GM23338 (cell line): ENCODE measurements around the gene FCHSD2. TPM values are rescaled to one million over a fixed set of nuclear protein-coding genes. Genes with fewer than 3 reads are reported as not detected.

Source experiments
- ATAC-seq: fragments of 200-7000 bp; cut with Tn5 transposase; 3 replicates; pipeline ENCODE4 v1.9.1; 2020
- DNase-seq: peaks from one replicate; pipeline ENCODE4 v3.0.0-alpha.2; 2015; ENCODE audit warnings: low spot score
- H2AFZ ChIP-seq: fragments of 200-600 bp; sonication (generic); 2 replicates; pipeline ENCODE4 v1.8.0; 2016; ENCODE audit warnings: antibody characterized with exemption, mild to moderate bottlenecking, moderate library complexity
- H3F3A ChIP-seq: fragments of 200-600 bp; sonication (generic); replicated peaks from 2 replicates; pipeline ENCODE4 v1.8.0; 2017; ENCODE audit warnings: antibody characterized with exemption, mixed run types, low read depth
- H3K27ac ChIP-seq: fragments of 200-600 bp; sonication (generic); 2 replicates; pipeline ENCODE4 v1.6.1; 2016; ENCODE audit warnings: low read depth
- H3K27me3 ChIP-seq: fragments of 200-600 bp; sonication (generic); 2 replicates; pipeline ENCODE4 v1.8.0; 2016; ENCODE audit warnings: mild to moderate bottlenecking, mixed run types, moderate library complexity; ENCODE audit not compliant: insufficient read depth
- H3K36me3 ChIP-seq: fragments of 200-600 bp; sonication (generic); 2 replicates; pipeline ENCODE4 v1.8.0; 2016; ENCODE audit warnings: mild to moderate bottlenecking; ENCODE audit not compliant: insufficient read depth
- H3K4me1 ChIP-seq: fragments of 200-600 bp; sonication (generic); 2 replicates; pipeline ENCODE4 v1.8.0; 2016; ENCODE audit warnings: mild to moderate bottlenecking, moderate library complexity; ENCODE audit not compliant: insufficient read depth
- H3K4me2 ChIP-seq: fragments of 200-600 bp; sonication (generic); 2 replicates; pipeline ENCODE4 v1.7.1; 2017; ENCODE audit warnings: mixed run types
- H3K4me3 ChIP-seq: fragments of 200-600 bp; sonication (generic); 2 replicates; pipeline ENCODE4 v1.6.1; 2016; ENCODE audit warnings: mixed run types
- H3K79me2 ChIP-seq: fragments of 200-600 bp; sonication (generic); replicated peaks from 2 replicates; pipeline ENCODE4 v1.8.0; 2017; ENCODE audit warnings: mild to moderate bottlenecking; ENCODE audit not compliant: insufficient read depth
- H3K9me2 ChIP-seq: fragments of 200-600 bp; sonication (generic); 2 replicates; pipeline ENCODE4 v1.8.0; 2017; ENCODE audit not compliant: insufficient read depth
- H4K20me1 ChIP-seq: fragments of 200-600 bp; sonication (generic); replicated peaks from 2 replicates; pipeline ENCODE4 v1.8.0; 2017; ENCODE audit warnings: mild to moderate bottlenecking; ENCODE audit not compliant: insufficient read depth
- H3K27ac Mint-ChIP-seq: 2 replicates; pipeline ENCODE4 v1.8.0; 2020; ENCODE audit warnings: inconsistent platforms, mild to moderate bottlenecking, moderate library complexity, mixed read lengths
- H3K27me3 Mint-ChIP-seq: 3 replicates; pipeline ENCODE4 v1.8.0; 2022; ENCODE audit warnings: low read depth, mild to moderate bottlenecking, moderate library complexity, mixed read lengths, inconsistent platforms; ENCODE audit not compliant: insufficient read depth, poor library complexity
- H3K36me3 Mint-ChIP-seq: 3 replicates; pipeline ENCODE4 v1.8.0; 2021; ENCODE audit warnings: low read depth, mild to moderate bottlenecking, inconsistent platforms, moderate library complexity, mixed read lengths
- H3K4me1 Mint-ChIP-seq: 3 replicates; pipeline ENCODE4 v1.8.0; 2020; ENCODE audit warnings: mild to moderate bottlenecking, inconsistent platforms, mixed read lengths
- H3K4me3 Mint-ChIP-seq: 3 replicates; pipeline ENCODE4 v1.8.0; 2021; ENCODE audit warnings: moderate library complexity, mild to moderate bottlenecking, inconsistent platforms, mixed read lengths
- H3K9me3 Mint-ChIP-seq: 3 replicates; pipeline ENCODE4 v1.8.0; 2020; ENCODE audit warnings: moderate library complexity, mild to moderate bottlenecking, inconsistent platforms, mixed read lengths
- CREB1 ChIP-seq: fragments of 250-450 bp; sonication (Bioruptor Pico); IDR thresholded peaks from 2 replicates; pipeline ENCODE4 v1.5.0; 2020; ENCODE audit warnings: low read depth, mild to moderate bottlenecking, moderate library complexity
- CTCF ChIP-seq, 2 experiments: fragments of 200-600 bp in 1 of 2; sonication (generic) in 1 of 2; conservative IDR thresholded peaks; 2 replicates each; pipeline versions ENCODE4 v1.5.1 to v1.6.1; 2016 to 2017; ENCODE audit warnings: antibody characterized with exemption in 2 of 2, low read depth in 2 of 2, mild to moderate bottlenecking in 2 of 2, moderate library complexity in 1 of 2
- POLR2AphosphoS5 ChIP-seq: IDR thresholded peaks from 2 replicates; pipeline ENCODE4 v1.6.1; 2016; ENCODE audit warnings: antibody characterized with exemption, low read depth
- ZNF114 ChIP-seq: fragments of 250-450 bp; sonication (Bioruptor Pico); IDR thresholded peaks from 2 replicates; pipeline ENCODE4 v1.5.0; 2020; ENCODE audit warnings: mild to moderate bottlenecking, moderate library complexity
- ZNF331 ChIP-seq: fragments of 250-450 bp; sonication (Bioruptor Pico); IDR thresholded peaks from 2 replicates; pipeline ENCODE4 v1.5.0; 2020; ENCODE audit warnings: low read depth, mild to moderate bottlenecking, moderate library complexity
- polyA plus RNA-seq: library from polyadenylated mRNA; unstranded; fragments of >200 nt; fragmentation: Nextera tagmentation; extraction: Ambion mirVana; gene quantifications from 2 replicates; pipeline ENCODE4 v1.2.1, GENCODE V29; 2016
- total RNA-seq: library from RNA; depleted of rRNA; stranded (reverse); fragments of >200 nt; shearing (Covaris generic); gene quantifications from 2 replicates; pipeline ENCODE4 v1.2.3, GENCODE V29; 2014
- TF ChIP-seq, protein P1 (sequence below): IDR thresholded peaks from one replicate; pipeline ENCODE4 v1.6.1; 2018; ENCODE audit warnings: antibody characterized with exemption; ENCODE audit not compliant: unreplicated experiment
- TF ChIP-seq, protein P2 (sequence below): IDR thresholded peaks from 2 replicates; pipeline ENCODE4 v1.6.1; 2016; ENCODE audit warnings: antibody characterized with exemption

The FCHSD2 gene
- total and polyA plus RNA-seq, 2 experiments from 2014 or later, result 3.6 to 5.2 TPM

DNA sequence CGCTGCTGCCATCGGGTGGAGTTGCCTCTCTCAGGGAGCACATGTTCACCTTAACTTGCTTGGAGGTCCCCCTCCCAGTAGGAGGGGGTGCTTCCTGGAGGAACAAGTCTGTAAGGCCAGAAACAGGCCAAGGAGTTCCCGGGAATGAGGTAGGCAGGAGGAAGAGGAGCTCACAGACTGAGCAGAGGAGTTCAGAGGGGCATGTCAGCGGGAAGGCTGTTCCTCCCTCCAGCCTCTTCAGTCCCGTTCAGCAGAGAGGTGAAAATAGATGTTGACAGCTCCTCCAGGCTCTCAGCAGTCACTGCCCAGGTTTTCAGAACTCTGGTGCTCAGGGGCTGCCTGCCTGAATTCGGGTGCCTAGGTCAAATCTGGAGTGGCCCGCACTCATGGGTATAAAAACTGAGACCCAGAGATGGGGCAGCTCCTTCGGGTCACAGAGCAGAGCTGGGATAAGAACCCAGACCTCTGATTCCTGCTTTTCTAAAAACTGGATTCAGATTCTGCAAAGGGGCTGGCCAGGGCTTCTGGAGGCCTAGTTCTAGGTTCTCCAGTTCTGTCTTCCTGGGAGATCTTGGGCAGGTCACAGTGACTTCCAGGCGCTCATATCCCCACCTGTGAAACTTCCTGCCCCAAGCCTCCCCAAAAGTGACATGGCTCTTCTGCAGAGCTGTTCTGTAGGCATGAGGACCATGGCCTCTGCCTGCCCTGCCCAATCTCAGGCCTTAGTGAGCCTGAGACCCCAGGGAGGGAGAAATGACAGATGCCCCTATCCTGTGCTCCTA is 309.6 kb downstream of the FCHSD2 start:
- Histone ChIP-seq H3K27me3 (no peaks in the 10 kb centered on the region), H3K4me1 (peaks cover 7% of the 10 kb centered on the region), H3F3A (no peaks in the 10 kb centered on the region), H3K79me2 (no peaks in the 10 kb centered on the region), H3K27ac (no peak overlapping the region), H3K4me2 (no peak overlapping the region), H2AFZ (no peak overlapping the region), H4K20me1 (peaks cover 2% of the 10 kb centered on the region; the same call in 1 of the 2 replicates), H3K9me2 (no peaks in the 10 kb centered on the region), H3K4me3 (no peak overlapping the region), H3K36me3 (no peaks in the 10 kb centered on the region)
- peaks cover 8% of the 10 kb centered on the region; the same call in 2 of the 3 replicates for H3K4me1 Mint-ChIP-seq
- H3K4me3 Mint-ChIP-seq, result no peak overlapping the region
- ATAC-seq (peak; percentile 18), DNase-seq (no peak)
- no peak overlapping the region for H3K27ac Mint-ChIP-seq
- H3K27me3 Mint-ChIP-seq, result peaks cover 15% of the 10 kb centered on the region
- no peaks in the 10 kb centered on the region for H3K36me3 Mint-ChIP-seq
- no peaks in the 10 kb centered on the region for H3K9me3 Mint-ChIP-seq
- TF ChIP-seq CREB1 (CRISPR knock-in tag) (no peak), ZNF114 (CRISPR knock-in tag) (no peak), ZNF331 (CRISPR knock-in tag) (no peak), CTCF (conservative IDR thresholded peaks at IDR 0.05; ENCODE audit: low read depth in 2 of 2) (peak in 1 of 2 experiments; percentile 19; a peak in 1 of 4 replicates), POLR2AphosphoS5 (no peak)
- TF ChIP-seq, protein P1, sequence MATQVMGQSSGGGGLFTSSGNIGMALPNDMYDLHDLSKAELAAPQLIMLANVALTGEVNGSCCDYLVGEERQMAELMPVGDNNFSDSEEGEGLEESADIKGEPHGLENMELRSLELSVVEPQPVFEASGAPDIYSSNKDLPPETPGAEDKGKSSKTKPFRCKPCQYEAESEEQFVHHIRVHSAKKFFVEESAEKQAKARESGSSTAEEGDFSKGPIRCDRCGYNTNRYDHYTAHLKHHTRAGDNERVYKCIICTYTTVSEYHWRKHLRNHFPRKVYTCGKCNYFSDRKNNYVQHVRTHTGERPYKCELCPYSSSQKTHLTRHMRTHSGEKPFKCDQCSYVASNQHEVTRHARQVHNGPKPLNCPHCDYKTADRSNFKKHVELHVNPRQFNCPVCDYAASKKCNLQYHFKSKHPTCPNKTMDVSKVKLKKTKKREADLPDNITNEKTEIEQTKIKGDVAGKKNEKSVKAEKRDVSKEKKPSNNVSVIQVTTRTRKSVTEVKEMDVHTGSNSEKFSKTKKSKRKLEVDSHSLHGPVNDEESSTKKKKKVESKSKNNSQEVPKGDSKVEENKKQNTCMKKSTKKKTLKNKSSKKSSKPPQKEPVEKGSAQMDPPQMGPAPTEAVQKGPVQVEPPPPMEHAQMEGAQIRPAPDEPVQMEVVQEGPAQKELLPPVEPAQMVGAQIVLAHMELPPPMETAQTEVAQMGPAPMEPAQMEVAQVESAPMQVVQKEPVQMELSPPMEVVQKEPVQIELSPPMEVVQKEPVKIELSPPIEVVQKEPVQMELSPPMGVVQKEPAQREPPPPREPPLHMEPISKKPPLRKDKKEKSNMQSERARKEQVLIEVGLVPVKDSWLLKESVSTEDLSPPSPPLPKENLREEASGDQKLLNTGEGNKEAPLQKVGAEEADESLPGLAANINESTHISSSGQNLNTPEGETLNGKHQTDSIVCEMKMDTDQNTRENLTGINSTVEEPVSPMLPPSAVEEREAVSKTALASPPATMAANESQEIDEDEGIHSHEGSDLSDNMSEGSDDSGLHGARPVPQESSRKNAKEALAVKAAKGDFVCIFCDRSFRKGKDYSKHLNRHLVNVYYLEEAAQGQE, result no peak
- TF ChIP-seq, protein P2, sequence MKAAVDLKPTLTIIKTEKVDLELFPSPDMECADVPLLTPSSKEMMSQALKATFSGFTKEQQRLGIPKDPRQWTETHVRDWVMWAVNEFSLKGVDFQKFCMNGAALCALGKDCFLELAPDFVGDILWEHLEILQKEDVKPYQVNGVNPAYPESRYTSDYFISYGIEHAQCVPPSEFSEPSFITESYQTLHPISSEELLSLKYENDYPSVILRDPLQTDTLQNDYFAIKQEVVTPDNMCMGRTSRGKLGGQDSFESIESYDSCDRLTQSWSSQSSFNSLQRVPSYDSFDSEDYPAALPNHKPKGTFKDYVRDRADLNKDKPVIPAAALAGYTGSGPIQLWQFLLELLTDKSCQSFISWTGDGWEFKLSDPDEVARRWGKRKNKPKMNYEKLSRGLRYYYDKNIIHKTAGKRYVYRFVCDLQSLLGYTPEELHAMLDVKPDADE, result no peak
